HG03097 (cell line): Measurements from ENCODE around the gene ZNRD2.

ENCODE experiments used
- ATAC-seq: cut with Tn5 transposase; IDR thresholded peaks from one replicate; pipeline ENCODE4 v1.9.1; 2021; ENCODE audit not compliant: unreplicated experiment, low FRiP score

Gene ZNRD2

GRCh38 chr11:65606876-65607613, 36.8 kb downstream of the ZNRD2 start:
- no peak for ATAC-seq

DNA sequence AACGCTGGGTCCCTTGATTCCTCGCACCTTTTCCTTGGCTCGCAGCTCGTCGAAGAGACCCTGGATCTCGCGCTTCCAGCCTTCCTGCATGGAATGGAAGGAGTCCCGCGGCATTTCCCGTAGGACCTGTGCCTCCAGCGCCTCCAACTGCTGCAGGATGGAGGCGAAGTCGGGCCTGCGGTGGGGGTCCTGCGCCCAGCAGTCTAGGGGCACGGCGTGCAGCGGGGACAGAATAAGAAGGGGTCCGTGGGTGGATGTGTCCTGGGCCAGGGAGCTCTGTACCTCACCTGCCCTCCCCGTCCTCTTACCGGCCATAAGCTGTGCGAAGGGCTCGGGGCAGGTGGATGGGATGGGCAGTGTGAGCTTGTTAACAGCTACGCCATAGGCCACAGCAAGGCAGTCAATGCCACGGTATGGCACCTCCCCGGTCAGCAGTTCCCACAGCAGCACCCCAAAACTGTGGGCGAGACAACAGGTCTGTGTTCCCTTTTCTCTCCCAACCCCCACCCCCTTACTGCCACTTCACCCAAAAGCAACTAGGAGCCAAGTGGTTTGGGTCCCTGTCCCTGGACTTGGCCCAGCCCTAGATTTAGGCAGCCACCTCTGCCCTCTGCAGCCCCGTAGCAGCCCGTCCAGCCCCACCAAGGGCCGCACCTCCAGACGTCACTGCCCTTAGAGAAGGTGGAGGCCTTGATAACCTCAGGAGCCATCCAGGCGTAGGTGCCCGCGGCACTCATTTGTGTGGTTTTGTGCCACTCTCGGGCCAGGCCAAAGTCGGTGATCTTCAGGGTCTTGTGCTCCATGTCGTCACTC, 37.5 kb downstream of the ZNRD2 start:
- ATAC-seq: no peak

GRCh38 chr11:65609229-65609628, 39.0 kb downstream of the ZNRD2 start:
- no peak for ATAC-seq

DNA sequence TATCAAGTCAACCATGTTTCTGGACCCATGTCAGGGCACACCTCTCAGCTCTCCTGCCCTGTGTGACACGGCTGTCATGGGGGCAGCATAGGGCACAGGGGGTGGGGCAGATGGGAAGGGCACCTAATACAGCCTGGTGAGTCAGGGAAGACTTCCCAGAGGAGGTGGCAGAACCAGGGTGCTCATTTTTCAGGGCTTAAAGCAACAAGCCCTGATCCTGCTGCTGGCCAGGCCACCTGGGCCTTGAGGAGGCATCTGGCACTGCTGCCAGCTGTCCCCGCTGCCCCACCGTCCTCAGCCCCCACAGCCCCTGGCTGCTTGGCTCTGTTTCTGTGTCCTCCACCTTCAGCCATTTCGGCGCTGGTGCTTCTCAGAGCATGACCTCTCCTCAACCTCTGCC, 39.4 kb downstream of the ZNRD2 start:
- no peak for ATAC-seq

- no peak for ATAC-seq
These were observed 40.1 kb downstream of the ZNRD2 start for GRCh38 chr11:65610404-65610803.

DNA sequence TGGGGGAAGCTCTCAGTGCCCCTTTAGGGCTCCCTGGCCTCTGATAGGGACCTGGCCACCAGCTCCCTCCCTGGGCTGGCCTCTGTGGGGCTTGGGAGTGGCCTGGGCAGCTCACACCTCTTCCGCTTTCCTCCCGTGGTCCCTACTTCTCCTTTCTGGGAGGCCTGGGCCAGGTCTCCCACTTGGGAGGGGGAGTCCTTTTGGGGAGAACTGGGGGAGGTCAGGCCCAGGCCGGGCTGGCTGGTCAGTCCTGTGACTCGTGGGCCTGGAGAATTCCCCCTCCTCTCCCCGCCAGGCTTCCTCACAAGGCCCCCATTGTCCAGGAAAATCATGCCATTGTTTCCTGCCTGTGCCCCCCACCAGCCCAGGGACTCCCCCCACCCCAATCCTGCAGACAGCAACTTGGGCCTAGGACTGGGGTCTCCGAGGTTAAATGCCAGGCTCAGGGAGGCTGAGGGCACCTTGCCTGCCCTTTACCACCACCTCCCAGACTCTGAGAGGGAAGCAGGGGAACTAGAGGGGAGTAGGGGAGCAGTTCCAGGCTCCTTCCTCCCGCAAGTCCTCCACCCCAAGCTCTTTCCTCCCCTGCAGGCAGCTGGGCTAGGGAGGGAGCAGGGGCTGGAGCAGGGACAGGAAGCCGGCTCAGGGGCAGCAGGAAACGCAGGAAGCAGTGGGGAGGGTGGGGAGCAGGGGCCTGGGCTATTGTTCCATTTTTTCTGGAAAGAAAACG, 40.9 kb downstream of the ZNRD2 start:
- ATAC-seq: no peak

- ATAC-seq: no peak
These were observed 41.7 kb downstream of the ZNRD2 start for GRCh38 chr11:65611758-65612603.

GRCh38 chr11:65612691-65613090, 42.4 kb downstream of the ZNRD2 start:
- no peak for ATAC-seq

GRCh38 chr11:65613091-65613928, 43.0 kb downstream of the ZNRD2 start:
- ATAC-seq: no peak

GRCh38 chr11:65615229-65615949, 45.1 kb downstream of the ZNRD2 start, which contains the start of gene PCNX3:
PCNX3 (plus strand) TSS chr11:65615776; CDS start chr11:65616312, 536 bp downstream.
- ATAC-seq: peak; percentile 71

GRCh38 chr11:65615950-65616574, 45.8 kb downstream of the ZNRD2 start:
- peak; percentile 3 for ATAC-seq

DNA sequence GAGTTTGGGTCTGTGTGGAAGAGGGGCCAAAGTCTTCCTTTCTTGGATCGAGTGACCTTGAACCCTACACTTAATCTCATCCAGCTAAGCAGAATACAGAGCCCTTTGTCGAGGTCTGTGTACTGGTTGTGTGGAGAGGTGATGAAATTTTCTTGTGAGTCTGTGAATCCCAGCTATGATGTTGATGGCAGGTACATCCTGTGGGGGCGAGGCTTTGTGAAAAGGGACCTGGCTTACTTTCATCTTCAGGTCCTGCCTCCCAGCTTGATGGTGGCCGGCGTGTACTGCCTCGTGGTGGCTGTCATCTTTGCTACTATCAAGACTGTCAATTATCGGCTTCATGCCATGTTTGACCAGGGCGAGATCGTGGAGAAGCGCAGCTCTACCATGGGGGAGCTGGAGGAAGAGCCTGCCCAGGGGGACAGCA, 46.3 kb downstream of the ZNRD2 start:
- no peak for ATAC-seq

DNA sequence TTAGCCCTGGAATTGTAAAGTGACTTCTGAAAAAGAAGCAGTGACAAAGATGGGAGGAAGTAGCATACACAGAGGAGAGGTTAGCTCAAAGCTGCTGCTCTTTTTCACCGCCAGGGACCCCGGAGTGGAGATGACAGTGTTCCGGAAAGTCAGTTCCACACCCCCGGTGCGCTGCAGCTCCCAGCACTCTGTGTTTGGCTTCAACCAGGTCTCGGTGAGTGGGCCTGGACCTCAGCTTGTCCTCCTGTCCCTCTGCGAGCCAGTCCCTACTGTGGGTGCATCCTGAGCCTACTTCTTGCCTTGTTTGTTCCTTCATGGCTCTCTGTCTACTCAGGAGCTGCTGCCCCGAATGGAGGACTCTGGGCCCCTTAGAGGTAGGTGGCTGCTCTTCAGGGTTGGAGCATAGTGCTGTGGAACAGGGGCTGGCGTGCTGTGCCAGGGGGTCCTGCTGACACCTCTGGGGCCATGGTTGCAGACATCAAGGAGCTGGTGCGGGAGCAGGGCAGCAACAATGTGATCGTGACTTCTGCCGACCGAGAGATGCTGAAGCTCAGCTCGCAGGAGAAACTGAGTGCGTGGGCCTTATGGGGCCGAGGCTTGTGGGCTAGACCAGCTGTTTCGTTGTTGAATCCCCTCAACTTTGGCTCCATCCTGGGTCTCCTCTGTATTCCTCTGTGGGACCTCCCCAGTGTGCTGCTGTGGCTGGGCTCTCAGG, 47.0 kb downstream of the ZNRD2 start:
- no peak for ATAC-seq

GRCh38 chr11:65617990-65618751, 47.9 kb downstream of the ZNRD2 start:
- no peak for ATAC-seq

DNA sequence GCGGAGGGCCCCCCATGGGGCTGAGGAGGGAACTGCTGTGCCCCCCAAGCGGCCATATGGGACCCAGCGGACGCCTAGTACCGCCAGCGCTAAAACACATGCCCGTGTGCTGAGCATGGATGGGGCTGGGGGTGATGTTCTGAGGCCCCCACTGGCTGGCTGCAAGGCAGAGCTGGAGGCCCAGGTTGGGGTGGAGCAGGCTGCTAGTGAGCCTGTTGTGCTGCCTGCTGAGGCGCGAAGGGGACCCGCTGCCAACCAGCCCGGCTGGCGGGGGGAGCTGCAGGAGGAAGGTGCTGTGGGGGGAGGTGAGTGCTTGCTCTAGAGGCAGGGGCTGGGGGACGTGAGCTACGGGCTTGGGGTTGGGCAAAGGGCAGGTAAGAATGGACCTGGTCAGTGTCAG, 48.5 kb downstream of the ZNRD2 start:
- ATAC-seq: no peak

GRCh38 chr11:65619281-65619928, 49.1 kb downstream of the ZNRD2 start:
- ATAC-seq: no peak
